ENCODE data around the gene DTNA. TPM values are rescaled to one million over a fixed set of nuclear protein-coding genes. Genes with fewer than 3 reads are reported as not detected.
"Not testable (repeated sequence)": the region's sequence is repeated elsewhere in the genome, so short reads cannot be mapped to it uniquely, and the experiment has no call there.

Gene DTNA
- total and polyA plus RNA-seq, 5 experiments from 2014 or later: not detected

DNA sequence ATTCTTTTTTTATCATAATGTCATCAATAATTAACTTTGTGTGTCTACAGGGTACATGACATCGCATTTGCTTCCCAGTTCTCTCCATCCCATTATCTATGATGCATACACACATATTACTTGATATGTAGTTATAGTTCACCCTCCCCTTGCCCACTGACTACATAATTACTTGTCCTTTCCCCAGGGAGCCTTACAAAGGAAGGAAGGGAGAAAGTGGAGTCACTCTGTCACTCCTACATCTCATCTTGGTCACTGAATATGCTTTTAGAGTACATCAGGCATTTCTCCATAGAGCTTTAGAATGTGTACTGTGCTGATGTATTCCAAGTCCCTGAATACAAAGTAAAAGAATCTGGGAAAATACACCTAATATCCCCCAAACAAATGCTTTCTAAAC is 6.0 kb upstream of the DTNA start:
- H3K4me1 Mint-ChIP-seq: no peaks in the 10 kb centered on the region
- peaks cover 0 to 9% (median 5%) of the 10 kb centered on the region in 5 donors for H3K27me3 Mint-ChIP-seq
- no peak for DNase-seq
- peaks cover 0 to 1% (median 0%) of the 10 kb centered on the region in 9 donors for H3K9me3 Mint-ChIP-seq
- POLR2A ChIA-PET: no interaction called here
- H3K4me3 Mint-ChIP-seq: no peak overlapping the region
- H3K27ac Mint-ChIP-seq: no peak overlapping the region
- no peak for ATAC-seq
- no peaks in the 10 kb centered on the region for H3K36me3 Mint-ChIP-seq

DNA sequence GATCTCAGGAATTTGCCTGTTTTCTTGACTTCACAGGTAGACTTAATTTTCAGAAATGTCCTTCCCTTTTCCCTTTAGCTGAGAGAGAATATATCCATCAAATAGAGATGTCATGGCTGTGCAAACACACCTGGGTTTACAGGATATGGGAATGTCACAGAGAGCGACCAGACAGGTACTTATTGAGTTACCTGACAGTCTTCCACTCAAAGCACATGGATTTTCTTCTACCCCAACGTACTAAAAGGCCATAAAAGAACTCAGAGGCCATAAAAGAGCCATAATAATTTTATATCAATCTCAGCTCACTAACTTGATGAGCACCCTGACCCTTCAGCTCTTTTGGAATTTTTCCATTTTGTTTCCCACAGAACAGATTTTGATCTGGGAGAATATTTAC is 5.3 kb upstream of the DTNA start:
- no peaks in the 10 kb centered on the region for H3K4me1 Mint-ChIP-seq
- H3K27ac Mint-ChIP-seq: no peak overlapping the region
- no peaks in the 10 kb centered on the region for H3K36me3 Mint-ChIP-seq
- POLR2A ChIA-PET: no interaction called here
- no peak for DNase-seq
- H3K9me3 Mint-ChIP-seq: peaks cover 0 to 1% (median 0%) of the 10 kb centered on the region in 9 donors
- H3K27me3 Mint-ChIP-seq: peaks cover 0 to 12% (median 7%) of the 10 kb centered on the region in 5 donors
- ATAC-seq: no peak
- no peak overlapping the region for H3K4me3 Mint-ChIP-seq

DNA sequence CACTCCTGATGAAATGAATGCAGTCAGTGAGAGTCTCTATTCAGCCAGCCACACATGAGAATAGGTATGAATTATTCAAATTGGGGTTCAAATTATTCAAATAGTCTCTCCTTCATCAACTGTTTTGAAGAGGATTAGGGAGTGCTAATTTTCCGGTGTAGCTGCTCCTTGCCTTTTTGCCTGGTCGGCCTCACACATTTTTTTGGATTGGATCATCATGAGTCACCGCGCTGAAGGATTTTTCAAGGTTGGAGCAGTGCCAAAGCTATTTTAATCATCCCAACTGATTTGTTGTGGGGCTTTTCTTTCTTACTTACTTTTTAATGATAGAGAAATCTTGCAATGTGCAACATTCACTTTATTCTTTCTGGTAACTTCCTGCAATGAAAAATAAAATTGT is 2.4 kb upstream of the DTNA start:
- ATAC-seq (no peak), DNase-seq (no peak)
- POLR2A ChIA-PET: no interaction called here
- no peak overlapping the region for H3K4me3 Mint-ChIP-seq
- no peak overlapping the region for H3K27ac Mint-ChIP-seq
- H3K36me3 Mint-ChIP-seq: no peaks in the 10 kb centered on the region
- H3K4me1 Mint-ChIP-seq: no peaks in the 10 kb centered on the region
- peaks cover 0 to 3% (median 0%) of the 10 kb centered on the region in 9 donors for H3K9me3 Mint-ChIP-seq
- peaks cover 0 to 22% (median 11%) of the 10 kb centered on the region in 5 donors for H3K27me3 Mint-ChIP-seq

DNA sequence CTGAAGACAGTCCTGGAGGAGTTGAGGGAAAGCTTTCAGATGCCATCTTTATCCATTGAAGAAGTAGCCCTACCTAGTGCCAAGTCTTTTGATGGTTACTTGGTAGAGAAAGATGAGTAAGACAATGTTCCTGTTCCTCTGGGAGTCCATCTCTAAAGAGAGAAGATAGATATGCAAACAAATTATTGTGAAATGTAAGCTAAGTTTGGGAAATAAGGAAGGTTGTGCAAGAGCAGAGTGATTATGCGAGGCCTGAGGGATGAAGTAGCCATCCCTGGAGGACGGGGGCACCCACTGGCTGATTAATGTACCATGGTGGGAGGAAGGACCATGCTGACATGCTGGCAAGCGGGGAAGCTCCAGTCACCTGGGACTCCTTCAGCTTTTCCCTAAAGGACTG is 994 bp upstream of the DTNA start:
- ATAC-seq: no peak
- H3K4me1 Mint-ChIP-seq: no peaks in the 10 kb centered on the region
- POLR2A ChIA-PET: no interaction called here
- no peaks in the 10 kb centered on the region for H3K36me3 Mint-ChIP-seq
- peaks cover 0 to 5% (median 0%) of the 10 kb centered on the region in 9 donors for H3K9me3 Mint-ChIP-seq
- H3K4me3 Mint-ChIP-seq: no peak overlapping the region
- H3K27ac Mint-ChIP-seq: no peak overlapping the region
- no peak for DNase-seq
- peaks cover 0 to 18% (median 8%) of the 10 kb centered on the region in 5 donors for H3K27me3 Mint-ChIP-seq

DNA sequence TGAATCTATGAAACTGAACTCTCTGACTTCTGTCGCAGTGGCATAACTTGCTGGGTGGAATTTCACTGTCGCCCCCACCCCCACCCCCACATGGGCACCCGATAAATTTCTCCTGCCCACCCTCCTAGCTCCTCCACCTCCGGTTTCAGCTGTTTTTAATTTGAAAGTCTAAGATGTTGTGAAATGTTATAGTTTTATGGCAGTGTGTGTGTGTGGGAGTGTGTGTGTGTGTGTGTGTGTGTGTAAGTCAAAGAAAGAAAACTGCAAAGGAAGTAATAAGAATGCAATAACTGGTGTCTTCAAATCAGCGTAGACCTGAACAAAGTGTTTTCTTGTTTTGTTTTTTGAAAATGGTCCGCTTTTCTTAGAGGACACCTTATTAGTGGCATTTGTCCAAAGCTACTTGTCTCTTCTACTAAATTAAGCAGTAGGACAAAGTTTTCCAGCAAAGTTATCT is 388 bp downstream of the DTNA start:
- Mint-ChIP-seq H3K36me3 (no peaks in the 10 kb centered on the region), H3K4me1 (no peaks in the 10 kb centered on the region), H3K4me3 (no peak overlapping the region), H3K27me3 (peaks cover 0 to 16% (median 8%) of the 10 kb centered on the region in 5 donors), H3K9me3 (peaks cover 0 to 5% (median 0%) of the 10 kb centered on the region in 9 donors), H3K27ac (no peak overlapping the region)
- POLR2A ChIA-PET: no interaction called here
- DNase-seq (no peak), ATAC-seq (no peak)

DNA sequence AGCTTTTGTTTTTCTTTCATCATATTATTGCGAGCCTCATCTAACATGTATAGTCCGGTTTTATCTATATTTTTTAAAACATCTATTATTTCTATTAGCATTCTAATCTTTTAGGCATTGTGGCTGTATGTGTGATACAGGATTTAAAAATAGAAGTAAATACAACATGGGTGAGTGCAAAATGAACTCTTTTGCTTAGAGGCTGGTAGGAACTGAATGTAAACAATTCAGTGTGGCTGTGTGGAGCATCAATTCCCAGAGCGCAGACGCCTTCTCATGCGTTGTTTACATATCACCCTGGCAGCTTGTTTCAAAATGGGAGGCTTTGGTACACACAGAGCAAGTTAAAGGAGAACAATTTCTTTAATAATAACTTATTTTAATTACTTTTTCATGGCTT is 836 bp downstream of the DTNA start:
- H3K36me3 Mint-ChIP-seq: no peaks in the 10 kb centered on the region
- peaks cover 0 to 5% (median 0%) of the 10 kb centered on the region in 9 donors for H3K9me3 Mint-ChIP-seq
- no peak for DNase-seq
- H3K4me3 Mint-ChIP-seq: no peak overlapping the region
- ATAC-seq: no peak
- H3K27ac Mint-ChIP-seq: no peak overlapping the region
- POLR2A ChIA-PET: no interaction called here
- H3K4me1 Mint-ChIP-seq: no peaks in the 10 kb centered on the region
- H3K27me3 Mint-ChIP-seq: peaks cover 0 to 16% (median 8%) of the 10 kb centered on the region in 5 donors

DNA sequence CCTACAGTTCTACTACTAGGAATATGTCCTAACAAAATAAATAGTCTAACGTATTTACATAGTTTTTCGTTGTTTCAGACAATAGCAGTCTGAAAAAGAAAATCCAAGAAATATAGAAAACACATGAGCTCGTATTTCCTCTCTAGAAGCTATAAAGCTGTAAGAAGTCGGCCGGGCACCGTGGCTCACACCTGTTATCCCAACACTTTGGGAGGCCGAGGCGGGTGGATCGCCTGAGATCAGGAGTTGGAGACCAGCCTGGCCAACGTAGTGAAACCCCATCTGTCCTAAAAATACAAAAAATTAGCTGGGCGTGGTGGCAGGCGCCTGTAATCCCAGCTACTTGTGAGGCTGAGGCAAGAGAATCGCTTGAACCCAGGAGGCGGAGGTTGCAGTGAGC is 6.0 kb downstream of the DTNA start:
- DNase-seq, ATAC-seq, H3K9me3 Mint-ChIP-seq, H3K27ac Mint-ChIP-seq, H3K4me3 Mint-ChIP-seq, H3K36me3 Mint-ChIP-seq, H3K4me1 Mint-ChIP-seq, POLR2A ChIA-PET: not testable (repeated sequence)
- H3K27me3 Mint-ChIP-seq: peaks cover 2 to 19% (median 9%) of the 10 kb centered on the region in 5 donors

DNA sequence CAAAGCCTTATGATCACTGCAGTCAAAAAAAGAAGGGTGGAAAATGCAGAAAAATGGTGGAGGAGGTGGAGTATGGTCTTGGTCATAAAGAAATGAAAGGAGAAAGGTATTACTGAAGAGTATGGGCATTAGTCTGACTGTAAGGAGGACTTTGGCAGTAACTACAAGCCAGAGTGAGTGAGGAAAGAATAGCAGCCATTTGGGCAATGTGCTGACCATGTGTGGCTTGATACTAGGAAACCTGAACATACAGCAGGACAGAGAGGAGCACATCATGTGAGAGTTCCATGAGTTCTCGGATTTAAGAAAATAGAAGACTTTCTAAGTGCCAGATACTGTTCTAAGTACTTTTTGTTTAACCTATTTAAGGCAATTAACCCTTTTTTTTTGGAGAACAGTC is 8.5 kb downstream of the DTNA start:
- ATAC-seq (no peak), DNase-seq (no peak)
- Mint-ChIP-seq H3K36me3 (no peaks in the 10 kb centered on the region), H3K4me1 (no peaks in the 10 kb centered on the region), H3K4me3 (no peak overlapping the region), H3K9me3 (no peaks in the 10 kb centered on the region), H3K27ac (no peak overlapping the region), H3K27me3 (peaks cover 0 to 15% (median 9%) of the 10 kb centered on the region in 5 donors)
- POLR2A ChIA-PET: no interaction called here

DNA sequence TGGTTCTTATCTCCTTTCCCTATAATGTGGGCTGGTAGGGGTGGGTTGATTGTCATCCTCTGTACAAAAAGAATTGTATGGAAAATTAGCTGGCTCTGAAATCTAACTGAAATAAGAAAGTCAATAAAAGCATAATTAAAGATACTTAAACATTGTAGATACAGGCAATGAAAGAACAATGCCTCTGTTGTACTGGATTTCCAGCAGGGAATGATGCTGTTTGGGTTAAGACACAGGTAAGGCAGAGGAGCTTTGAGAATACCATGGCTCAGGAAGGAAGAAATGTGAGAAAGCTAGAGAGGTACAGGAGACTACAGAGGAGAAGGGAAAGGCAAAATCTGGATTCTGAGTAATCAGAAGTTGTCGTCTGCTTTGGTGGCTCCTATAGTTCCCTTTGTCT is 10.1 kb downstream of the DTNA start:
- H3K4me1 Mint-ChIP-seq: no peaks in the 10 kb centered on the region
- no peak for ATAC-seq
- peaks cover 0 to 15% (median 9%) of the 10 kb centered on the region in 5 donors for H3K27me3 Mint-ChIP-seq

DNA sequence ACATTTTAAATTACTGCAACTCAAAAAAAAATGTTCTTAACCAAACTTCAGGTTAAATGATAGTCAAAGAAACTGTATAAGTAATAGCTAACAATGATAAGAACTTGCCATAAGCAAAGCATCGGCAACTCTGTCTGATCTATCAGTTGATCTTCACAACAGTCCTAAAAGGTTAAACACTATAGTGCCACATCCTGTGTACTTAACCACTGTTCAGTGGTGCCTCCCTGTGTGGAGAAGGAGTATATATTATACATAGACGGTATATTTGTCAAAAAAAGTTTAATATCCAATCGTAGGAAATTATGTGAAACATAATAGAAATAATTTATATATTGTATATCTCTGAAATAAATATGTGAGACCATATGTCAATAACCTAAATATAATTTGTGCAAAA is 13.0 kb downstream of the DTNA start:
- no peak overlapping the region for H3K27ac Mint-ChIP-seq
- POLR2A ChIA-PET: no interaction called here
- H3K4me3 Mint-ChIP-seq: no peak overlapping the region
- ATAC-seq (no peak), DNase-seq (no peak)
- no peaks in the 10 kb centered on the region for H3K9me3 Mint-ChIP-seq
- peaks cover 0 to 12% (median 8%) of the 10 kb centered on the region in 5 donors for H3K27me3 Mint-ChIP-seq
- H3K36me3 Mint-ChIP-seq: no peaks in the 10 kb centered on the region
- H3K4me1 Mint-ChIP-seq: no peaks in the 10 kb centered on the region

More for the DNA sequence above, 10.1 kb downstream of the DTNA start:
- DNase-seq: no peak
- H3K4me3 Mint-ChIP-seq: no peak overlapping the region
- POLR2A ChIA-PET: no interaction called here
- no peaks in the 10 kb centered on the region for H3K9me3 Mint-ChIP-seq
- no peaks in the 10 kb centered on the region for H3K36me3 Mint-ChIP-seq
- no peak overlapping the region for H3K27ac Mint-ChIP-seq

DNA sequence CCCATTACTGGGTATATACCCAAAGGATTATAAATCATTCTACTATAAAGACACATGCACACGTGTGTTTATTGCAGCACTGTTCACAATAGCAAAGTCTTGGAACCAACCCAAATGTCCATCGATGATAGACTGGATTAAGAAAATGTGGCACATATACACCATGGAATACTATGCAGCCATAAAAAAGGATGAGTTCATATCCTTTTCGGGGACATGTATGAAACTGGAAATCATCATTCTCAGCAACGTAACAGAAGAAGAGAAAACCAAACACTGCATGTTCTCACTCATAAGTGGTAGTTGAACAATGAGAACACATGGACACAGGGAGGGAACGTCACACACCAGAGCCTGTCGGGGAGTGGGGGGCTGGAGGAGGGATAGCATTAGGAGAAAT is 15.6 kb downstream of the DTNA start:
- H3K36me3 Mint-ChIP-seq, H3K27ac Mint-ChIP-seq, H3K27me3 Mint-ChIP-seq, H3K9me3 Mint-ChIP-seq, H3K4me1 Mint-ChIP-seq, DNase-seq, ATAC-seq, POLR2A ChIA-PET, H3K4me3 Mint-ChIP-seq: not testable (repeated sequence)

DNA sequence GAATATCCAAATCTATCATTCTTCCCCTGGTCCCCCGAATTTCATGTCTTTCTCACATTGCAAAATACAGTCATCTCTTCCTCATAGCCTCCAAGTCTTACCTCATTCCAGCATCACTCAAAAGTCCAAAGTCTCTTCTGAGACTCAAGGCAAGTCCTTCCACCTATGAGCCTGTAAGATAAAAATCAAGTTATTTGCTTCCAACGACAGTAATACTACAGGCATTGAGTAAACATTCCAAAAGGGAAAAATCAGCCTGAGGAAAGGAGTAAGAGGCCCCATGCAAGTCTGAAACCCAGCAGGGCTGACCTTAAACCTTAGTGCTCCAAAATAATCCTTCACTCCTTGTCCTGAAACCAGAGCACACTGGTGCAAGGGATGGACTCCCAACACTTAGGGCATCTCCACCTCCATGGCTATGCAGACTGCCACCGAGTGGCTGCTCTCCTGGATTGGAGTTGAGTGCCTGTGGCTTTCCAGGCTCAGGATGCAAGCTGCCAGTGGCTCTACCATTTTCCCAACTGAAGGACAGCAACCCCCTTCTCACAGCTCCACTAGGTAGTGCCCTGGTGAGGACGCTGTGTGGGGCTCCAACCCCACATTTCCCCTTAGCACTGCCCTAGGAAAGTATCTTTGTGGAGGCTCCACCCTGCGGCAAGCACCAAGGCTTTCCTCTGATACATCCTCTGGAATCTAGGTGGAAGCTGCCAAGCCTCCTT is 16.3 kb downstream of the DTNA start:
- no peaks in the 10 kb centered on the region for H3K9me3 Mint-ChIP-seq
- H3K36me3 Mint-ChIP-seq: no peaks in the 10 kb centered on the region
- H3K4me1 Mint-ChIP-seq: peaks cover 0 to 5% (median 2%) of the 10 kb centered on the region in 4 donors
- H3K27me3 Mint-ChIP-seq: peaks cover 0 to 1% (median 0%) of the 10 kb centered on the region in 5 donors
- ATAC-seq (no peak), DNase-seq (no peak)
- POLR2A ChIA-PET: no interaction called here
- H3K4me3 Mint-ChIP-seq: no peak overlapping the region
- no peak overlapping the region for H3K27ac Mint-ChIP-seq

DNA sequence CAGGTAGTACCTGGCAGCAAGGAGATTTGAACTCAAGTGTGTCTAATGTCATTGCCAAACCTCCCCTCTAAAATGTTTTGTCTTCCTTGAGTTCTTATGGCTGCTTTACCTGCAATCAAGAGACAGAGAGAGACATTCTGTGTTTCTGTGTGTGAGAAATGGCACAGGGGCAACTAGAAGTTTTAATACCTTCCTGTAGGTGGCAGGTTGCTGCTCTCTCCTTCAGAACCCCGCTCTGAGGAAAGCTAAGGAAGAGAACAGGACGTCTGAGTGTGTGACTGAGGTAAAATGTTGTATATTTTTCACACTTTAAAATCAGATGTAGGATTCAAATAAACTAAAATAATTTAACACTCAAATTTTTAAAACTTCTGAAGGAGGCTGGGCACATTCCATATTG is 19.2 kb downstream of the DTNA start:
- Mint-ChIP-seq H3K36me3 (no peaks in the 10 kb centered on the region), H3K27ac (no peak overlapping the region), H3K4me3 (no peak overlapping the region)

More for the DNA sequence above, 19.2 kb downstream of the DTNA start:
- no peaks in the 10 kb centered on the region for H3K9me3 Mint-ChIP-seq
- no peak for ATAC-seq
- H3K4me1 Mint-ChIP-seq: peaks cover 0 to 5% (median 2%) of the 10 kb centered on the region in 4 donors
- peaks cover 0 to 10% (median 1%) of the 10 kb centered on the region in 5 donors for H3K27me3 Mint-ChIP-seq
- POLR2A ChIA-PET: no interaction called here
- DNase-seq: no peak
